ENCODE measurements around the gene TMEM266.

Gene TMEM266

DNA sequence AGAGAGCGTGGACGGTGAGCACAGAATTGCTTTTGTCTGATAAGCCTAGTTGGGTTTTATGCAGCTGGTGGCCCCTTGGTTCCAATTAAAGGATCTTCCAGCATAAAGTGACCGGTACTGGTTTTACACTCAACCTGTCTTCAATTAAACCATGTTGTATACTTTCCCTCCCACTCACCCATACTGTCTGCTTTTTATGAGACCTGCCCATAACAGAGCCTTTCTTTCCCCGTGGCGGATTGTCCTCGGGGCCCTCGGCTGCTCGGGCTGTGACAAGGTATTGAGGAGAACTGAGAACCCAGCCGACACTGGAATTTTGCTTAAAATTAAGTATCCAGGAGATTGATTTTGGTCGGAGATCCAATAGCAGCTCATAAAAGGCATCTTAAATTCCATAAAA lies 98.4 kb downstream of the TMEM266 start:
- TF ChIP-seq POLR2AphosphoS5 (IDR thresholded peaks at IDR 0.05; ENCODE audit: borderline replicate concordance, low read depth, low read length) (no peak), FOXP2 (optimal IDR thresholded peaks at IDR 0.05; ENCODE audit: control extremely low read depth, extremely low read length, insufficient read depth) (no peak)
- no peaks in the 10 kb centered on the region for H3K36me3 ChIP-seq (ENCODE audit: insufficient read depth, low read length)
- H3K9ac ChIP-seq (ENCODE audit: insufficient read length) = no peak overlapping the region
- H3K9me3 ChIP-seq (ENCODE audit: low read depth, low read length) = no peaks in the 10 kb centered on the region
- no peak overlapping the region for H3K27ac ChIP-seq
- no peak for DNase-seq (ENCODE audit: low read depth, low spot score)
- H3K4me3 ChIP-seq = no peak overlapping the region

DNA sequence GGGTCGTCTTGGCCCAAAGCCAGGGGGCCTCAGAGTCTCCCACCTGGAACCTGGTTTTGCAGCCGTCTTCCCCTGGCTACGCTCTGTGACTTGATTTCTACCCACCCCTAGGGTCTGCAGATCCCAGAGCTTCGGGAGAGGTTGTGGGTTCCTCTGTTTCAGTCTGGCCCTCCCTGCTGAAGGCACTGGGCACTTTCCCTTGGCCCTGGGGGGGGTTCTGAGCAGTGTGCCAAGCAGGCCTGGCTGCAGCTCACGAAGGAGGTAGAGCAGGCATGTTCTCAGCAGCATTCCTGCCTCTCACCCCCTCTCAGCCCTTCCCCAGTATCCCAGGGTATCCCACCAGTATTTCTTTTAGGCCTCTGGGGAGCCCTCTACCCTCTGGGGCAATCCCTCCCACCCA lies 99.0 kb downstream of the TMEM266 start:
- Histone ChIP-seq H3K27ac (no peak overlapping the region), H3K9me3 (ENCODE audit: low read depth, low read length) (no peaks in the 10 kb centered on the region), H3K36me3 (ENCODE audit: insufficient read depth, low read length) (no peaks in the 10 kb centered on the region), H3K9ac (ENCODE audit: insufficient read length) (no peak overlapping the region), H3K4me3 (no peak overlapping the region)
- TF ChIP-seq POLR2AphosphoS5 (IDR thresholded peaks at IDR 0.05; ENCODE audit: borderline replicate concordance, low read depth, low read length) (no peak), EZH2 (IDR thresholded peaks at IDR 0.05) (no peak)
- DNase-seq (ENCODE audit: low read depth, low spot score) = no peak

DNA sequence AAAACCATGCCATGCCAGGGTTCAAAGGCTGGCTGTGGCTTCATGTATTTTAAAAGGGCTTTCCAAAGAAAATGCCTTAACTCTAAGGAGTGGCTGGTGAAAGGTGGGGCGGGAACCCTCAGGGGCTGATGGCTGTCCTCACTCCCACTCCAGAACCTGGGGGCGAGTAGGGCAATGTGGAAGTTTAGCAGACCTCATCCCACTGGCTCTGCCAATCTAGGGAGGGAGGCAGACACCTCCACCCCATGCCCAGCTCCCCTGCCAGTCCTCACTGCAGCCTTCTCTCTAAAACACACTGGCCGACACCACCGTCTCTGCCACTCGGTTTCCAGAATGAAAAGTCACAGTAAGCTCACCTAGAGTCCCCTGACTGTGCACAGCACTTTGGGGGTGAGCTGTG lies 99.5 kb downstream of the TMEM266 start:
- TF ChIP-seq POLR2AphosphoS5 (IDR thresholded peaks at IDR 0.05; ENCODE audit: borderline replicate concordance, low read depth, low read length) (no peak), EZH2 (IDR thresholded peaks at IDR 0.05) (no peak), FOXP2 (optimal IDR thresholded peaks at IDR 0.05; ENCODE audit: control extremely low read depth, extremely low read length, insufficient read depth) (no peak)
- no peak overlapping the region for H3K9ac ChIP-seq (ENCODE audit: insufficient read length)
- no peak overlapping the region for H3K4me3 ChIP-seq
- no peaks in the 10 kb centered on the region for H3K36me3 ChIP-seq (ENCODE audit: insufficient read depth, low read length)
- no peaks in the 10 kb centered on the region for H3K9me3 ChIP-seq (ENCODE audit: low read depth, low read length)
- DNase-seq (ENCODE audit: low read depth, low spot score) = no peak
- H3K27ac ChIP-seq = no peak overlapping the region

DNA sequence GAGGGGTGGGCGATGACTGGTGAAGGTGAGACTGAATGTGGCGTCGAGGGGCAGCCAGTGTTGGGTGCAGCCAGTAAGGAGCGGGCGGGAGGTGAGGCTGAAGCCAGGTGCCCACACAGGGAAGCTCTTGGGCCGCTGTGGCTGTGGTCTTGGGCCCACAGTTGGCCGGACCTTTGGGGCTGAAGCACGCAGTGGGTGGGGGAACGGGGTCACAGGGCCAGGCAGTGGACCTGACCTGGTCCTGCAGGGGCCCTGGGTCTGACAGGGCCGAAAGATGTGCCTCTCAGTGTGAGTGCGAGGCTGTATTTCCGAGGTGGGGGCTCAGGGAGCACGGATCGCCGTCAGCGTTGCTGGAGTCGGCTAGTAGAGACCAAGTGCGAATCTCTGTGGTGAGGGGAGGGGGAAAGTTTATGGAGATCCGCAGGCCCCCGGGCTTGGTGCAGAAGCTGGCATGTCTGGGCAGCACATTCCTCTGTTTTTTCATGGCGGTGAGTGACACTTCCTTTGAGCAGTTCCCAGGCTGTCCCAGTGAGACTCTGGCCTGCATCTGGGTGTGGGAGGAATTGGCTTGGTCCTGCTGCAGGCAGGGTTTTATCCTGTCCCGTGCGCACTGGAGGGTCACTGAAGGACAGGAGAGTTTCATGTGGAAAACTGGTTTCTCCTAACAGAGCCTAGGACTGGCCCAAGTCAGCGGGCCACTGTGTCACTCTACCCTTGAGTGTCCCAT lies 100.8 kb downstream of the TMEM266 start:
- DNase-seq (ENCODE audit: low read depth, low spot score) = no peak
- Histone ChIP-seq H3K27ac (no peak overlapping the region), H3K36me3 (ENCODE audit: insufficient read depth, low read length) (no peaks in the 10 kb centered on the region), H3K9ac (ENCODE audit: insufficient read length) (no peak overlapping the region), H3K4me3 (no peak overlapping the region), H3K9me3 (ENCODE audit: low read depth, low read length) (no peaks in the 10 kb centered on the region)
- no peak for TF ChIP-seq EZH2 (IDR thresholded peaks at IDR 0.05)
- TF ChIP-seq FOXP2 (optimal IDR thresholded peaks at IDR 0.05; ENCODE audit: control extremely low read depth, extremely low read length, insufficient read depth) = no peak

- no peak for TF ChIP-seq EZH2 (IDR thresholded peaks at IDR 0.05)
- TF ChIP-seq FOXP2 (optimal IDR thresholded peaks at IDR 0.05; ENCODE audit: control extremely low read depth, extremely low read length, insufficient read depth) = no peak
- no peak for TF ChIP-seq POLR2AphosphoS5 (IDR thresholded peaks at IDR 0.05; ENCODE audit: borderline replicate concordance, low read depth, low read length)
- Histone ChIP-seq H3K27ac (no peak overlapping the region), H3K36me3 (ENCODE audit: insufficient read depth, low read length) (no peaks in the 10 kb centered on the region), H3K4me3 (no peak overlapping the region), H3K9ac (ENCODE audit: insufficient read length) (no peak overlapping the region), H3K9me3 (ENCODE audit: low read depth, low read length) (no peaks in the 10 kb centered on the region)
- no peak for DNase-seq (ENCODE audit: low read depth, low spot score)
Observed at GRCh38 chr15:76161153-76162035, 101.6 kb downstream of the TMEM266 start.

DNA sequence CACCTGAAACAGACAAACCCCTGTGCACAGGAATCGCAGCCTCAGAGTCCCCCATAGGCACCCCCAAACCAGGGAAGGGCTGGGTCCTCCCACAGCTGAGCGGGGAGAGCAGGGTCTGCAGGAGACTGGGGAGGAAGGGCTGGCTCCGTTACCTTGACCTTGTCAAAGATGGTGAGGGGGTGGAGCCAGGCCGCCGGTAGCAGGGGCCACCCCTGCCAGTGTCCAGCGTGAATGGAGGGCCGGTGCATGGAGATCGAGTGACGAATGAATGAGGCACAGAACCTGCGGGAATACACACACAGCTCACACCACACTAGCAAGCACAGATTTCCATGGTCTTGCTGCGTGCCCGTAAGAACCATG lies 102.2 kb downstream of the TMEM266 start:
- Histone ChIP-seq H3K27ac (no peak overlapping the region), H3K4me3 (no peak overlapping the region), H3K9ac (ENCODE audit: insufficient read length) (no peak overlapping the region), H3K9me3 (ENCODE audit: low read depth, low read length) (no peaks in the 10 kb centered on the region), H3K36me3 (ENCODE audit: insufficient read depth, low read length) (no peaks in the 10 kb centered on the region)
- TF ChIP-seq POLR2AphosphoS5 (IDR thresholded peaks at IDR 0.05; ENCODE audit: borderline replicate concordance, low read depth, low read length) (no peak), EZH2 (IDR thresholded peaks at IDR 0.05) (no peak), FOXP2 (optimal IDR thresholded peaks at IDR 0.05; ENCODE audit: control extremely low read depth, extremely low read length, insufficient read depth) (no peak)
- no peak for DNase-seq (ENCODE audit: low read depth, low spot score)

DNA sequence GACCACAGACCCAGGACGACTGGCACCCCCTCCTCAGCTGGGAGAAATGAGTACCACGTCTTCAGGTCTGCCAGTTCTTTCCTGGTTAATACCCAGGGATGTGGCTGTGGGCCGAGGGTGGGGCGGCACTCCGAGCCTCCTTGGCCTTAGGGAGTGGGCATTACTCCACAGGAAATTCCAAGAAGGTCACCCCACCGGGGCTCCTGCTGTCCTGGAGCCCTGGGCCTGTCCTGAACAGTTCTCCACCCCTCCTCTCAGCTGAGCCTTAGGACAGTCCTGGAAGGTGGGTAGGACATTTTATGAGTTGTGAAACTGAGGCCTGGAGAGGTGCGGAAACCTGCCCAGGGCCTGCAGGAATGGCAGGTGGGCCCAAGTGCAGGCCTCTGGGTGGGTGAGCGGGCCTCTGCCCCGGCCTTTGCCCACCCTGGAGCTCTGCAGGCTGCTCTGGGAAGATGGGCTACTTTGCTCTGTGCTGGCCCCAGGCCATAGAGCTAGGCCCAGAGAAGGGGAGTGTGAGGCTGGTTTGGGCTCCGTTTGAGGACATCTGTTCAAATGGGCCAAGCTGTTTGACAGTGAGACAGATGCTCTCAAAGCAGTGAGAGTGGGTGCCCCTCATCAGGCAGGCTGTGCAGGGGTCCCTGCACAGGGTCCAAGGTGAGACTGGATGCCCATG lies 103.1 kb downstream of the TMEM266 start:
- DNase-seq (ENCODE audit: low read depth, low spot score) = no peak
- Histone ChIP-seq H3K9ac (ENCODE audit: insufficient read length) (no peak overlapping the region), H3K4me3 (no peak overlapping the region), H3K9me3 (ENCODE audit: low read depth, low read length) (no peaks in the 10 kb centered on the region), H3K27ac (no peak overlapping the region), H3K36me3 (ENCODE audit: insufficient read depth, low read length) (no peaks in the 10 kb centered on the region)
- no peak for TF ChIP-seq POLR2AphosphoS5 (IDR thresholded peaks at IDR 0.05; ENCODE audit: borderline replicate concordance, low read depth, low read length)
- TF ChIP-seq FOXP2 (optimal IDR thresholded peaks at IDR 0.05; ENCODE audit: control extremely low read depth, extremely low read length, insufficient read depth) = no peak
- TF ChIP-seq EZH2 (IDR thresholded peaks at IDR 0.05) = no peak

DNA sequence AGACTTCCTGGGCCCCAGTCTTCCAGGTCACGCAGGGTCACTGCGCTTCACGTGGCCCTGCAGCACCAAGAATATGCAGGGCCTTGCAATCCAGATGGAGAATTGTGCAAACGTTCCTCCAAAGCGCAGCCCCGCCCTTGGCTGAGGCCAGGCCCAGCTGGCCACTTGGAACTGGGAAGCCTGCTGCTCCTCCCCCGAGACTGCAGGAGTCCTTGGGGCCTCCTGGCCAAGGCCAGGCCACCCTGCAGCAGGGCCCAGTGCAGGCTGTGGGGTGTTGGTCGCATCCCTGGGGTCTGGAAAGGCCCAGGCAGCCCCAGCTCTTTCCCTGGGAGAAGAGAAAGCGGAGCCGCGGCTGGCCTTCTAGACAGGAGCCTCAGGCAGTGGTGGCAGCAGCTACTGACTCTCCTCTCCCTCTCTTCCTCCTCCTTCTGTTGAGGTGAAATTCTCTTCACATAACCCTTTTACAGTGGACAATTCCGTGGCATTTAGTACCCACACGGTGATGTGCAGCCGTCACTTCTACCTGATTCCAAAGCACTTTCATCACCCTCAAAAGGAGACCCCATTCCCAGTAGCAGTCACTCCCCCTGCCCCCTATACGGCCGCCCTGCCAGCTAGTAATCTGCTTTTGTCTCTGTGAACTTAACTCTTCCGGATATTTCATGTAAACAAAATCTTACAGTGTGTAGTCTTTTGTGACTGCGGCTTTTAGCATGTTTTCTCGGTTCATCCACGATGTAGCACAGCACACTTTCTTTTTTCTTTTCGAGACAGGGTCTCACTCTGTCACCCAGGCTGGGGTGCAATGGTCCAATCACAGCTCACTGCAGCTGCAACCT lies 103.9 kb downstream of the TMEM266 start:
- no peak for DNase-seq (ENCODE audit: low read depth, low spot score)
- Histone ChIP-seq H3K9ac (ENCODE audit: insufficient read length) (no peak overlapping the region), H3K27ac (no peak overlapping the region), H3K9me3 (ENCODE audit: low read depth, low read length) (no peaks in the 10 kb centered on the region), H3K36me3 (ENCODE audit: insufficient read depth, low read length) (no peaks in the 10 kb centered on the region), H3K4me3 (no peak overlapping the region)
- no peak for TF ChIP-seq EZH2 (IDR thresholded peaks at IDR 0.05)
- no peak for TF ChIP-seq FOXP2 (optimal IDR thresholded peaks at IDR 0.05; ENCODE audit: control extremely low read depth, extremely low read length, insufficient read depth)
- no peak for TF ChIP-seq POLR2AphosphoS5 (IDR thresholded peaks at IDR 0.05; ENCODE audit: borderline replicate concordance, low read depth, low read length)
